HG03039 (cell line): Measurements from ENCODE around the gene CABP4.
A peak's percentile ranks its signal among the peaks of the same experiment; 100 is the strongest.
"Not testable (repeated sequence)": the region's sequence is repeated elsewhere in the genome, so short reads cannot be mapped to it uniquely, and the experiment has no call there.

Experiments used
- ATAC-seq: cut with Tn5 transposase; IDR thresholded peaks from one replicate; pipeline ENCODE4 v1.9.1; 2021; ENCODE audit warnings: mild to moderate bottlenecking, moderate library complexity; ENCODE audit not compliant: unreplicated experiment

The CABP4 gene

DNA sequence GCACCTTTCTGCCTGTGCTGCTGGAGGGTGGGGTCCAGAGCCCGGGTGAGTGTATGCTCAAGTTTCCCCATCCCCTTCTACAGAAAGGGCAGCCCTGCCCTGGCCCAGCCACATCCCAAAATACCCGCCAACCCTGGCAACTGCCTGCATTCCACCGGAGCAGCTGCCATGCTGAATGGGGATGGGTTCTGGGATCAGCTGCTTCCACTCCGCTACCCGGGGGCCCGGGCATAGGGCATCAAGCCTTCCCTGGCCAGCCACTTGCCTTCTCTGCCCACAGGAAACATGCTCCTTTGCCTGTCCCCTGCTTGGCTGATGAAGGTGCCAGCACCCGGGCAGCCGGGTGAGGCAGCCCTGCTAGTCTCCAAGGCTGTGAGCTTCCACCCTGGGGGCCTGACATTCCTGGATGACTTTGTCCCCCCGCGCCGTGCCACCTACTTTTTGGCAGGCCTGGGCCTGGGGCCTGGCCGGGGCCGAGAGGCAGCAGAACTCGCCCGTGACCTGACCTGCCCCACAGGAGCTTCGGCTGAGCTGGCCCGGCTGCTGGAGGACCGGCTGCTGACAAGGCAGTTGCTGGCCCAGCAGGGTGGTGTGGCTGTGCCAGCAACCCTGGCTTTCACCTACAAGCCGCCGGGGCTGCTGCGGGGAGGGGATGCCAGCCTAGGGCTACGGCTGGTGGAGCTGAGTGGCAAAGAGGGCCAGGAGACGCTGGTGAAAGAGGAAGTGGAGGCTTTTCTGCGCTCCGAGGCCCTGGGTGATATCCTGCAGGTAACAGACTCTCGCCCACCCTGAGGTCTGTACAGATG lies 36.5 kb upstream of the CABP4 start:
- no peak for ATAC-seq

DNA sequence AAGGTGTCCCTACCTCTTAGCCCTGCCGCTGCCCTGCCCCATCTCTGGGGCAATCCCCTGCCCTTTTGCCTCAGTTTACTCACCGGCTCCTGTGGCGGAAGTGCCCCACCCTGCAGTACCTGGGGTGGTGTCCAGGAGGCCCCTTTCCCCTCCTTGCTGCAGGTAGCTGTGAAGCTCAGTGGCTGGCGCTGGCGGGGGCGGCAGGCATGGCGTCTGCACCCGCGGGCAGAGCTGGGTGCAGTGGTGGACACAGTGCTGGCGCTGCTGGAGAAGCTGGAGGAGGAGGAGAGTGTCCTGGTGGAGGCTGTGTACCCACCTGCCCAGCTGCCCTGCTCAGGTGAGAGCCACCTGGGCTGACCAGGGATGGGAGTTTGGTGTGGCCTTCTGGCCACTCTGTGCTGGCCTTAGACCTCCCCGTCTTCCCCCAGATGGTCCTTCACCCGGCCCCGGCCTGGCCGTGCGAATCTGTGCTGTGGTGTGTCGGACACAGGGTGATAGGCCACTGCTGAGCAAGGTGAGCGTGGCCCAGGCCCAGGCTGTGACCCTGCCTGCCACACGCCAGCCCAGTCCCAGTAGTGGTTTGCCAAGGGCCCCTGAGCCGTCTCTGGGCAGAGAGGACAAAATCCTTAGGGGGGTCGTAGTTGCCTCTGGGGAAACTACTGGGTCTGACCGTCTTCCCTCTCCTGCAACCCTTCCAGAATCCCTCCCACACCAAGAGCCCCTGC lies 35.7 kb upstream of the CABP4 start:
- ATAC-seq, result no peak

DNA sequence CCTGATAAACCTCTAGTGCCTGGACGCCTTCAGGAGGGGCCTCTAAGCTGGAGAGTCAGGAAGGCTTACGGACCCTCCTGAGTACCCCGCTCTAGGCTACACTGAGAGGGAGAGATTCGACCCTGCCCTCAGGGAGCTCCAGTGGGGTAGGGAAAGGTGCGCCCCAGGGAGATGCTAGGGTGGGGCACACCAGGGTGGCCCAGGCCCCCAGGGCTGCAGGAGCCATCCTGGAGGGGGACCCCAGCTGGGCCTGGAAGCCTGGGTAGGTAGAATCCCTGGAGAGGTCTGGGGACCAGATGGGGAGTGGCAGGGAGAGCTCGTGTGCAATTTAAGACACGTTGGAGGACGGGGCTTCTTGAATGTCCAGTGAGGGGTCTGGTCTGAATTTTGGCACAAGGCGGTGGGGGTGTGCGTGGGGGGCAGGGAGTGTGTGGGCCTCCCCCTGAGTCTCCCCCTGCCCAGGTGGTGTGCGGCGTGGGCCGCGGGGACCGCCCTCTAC lies 35.0 kb upstream of the CABP4 start:
- ATAC-seq, result no peak

DNA sequence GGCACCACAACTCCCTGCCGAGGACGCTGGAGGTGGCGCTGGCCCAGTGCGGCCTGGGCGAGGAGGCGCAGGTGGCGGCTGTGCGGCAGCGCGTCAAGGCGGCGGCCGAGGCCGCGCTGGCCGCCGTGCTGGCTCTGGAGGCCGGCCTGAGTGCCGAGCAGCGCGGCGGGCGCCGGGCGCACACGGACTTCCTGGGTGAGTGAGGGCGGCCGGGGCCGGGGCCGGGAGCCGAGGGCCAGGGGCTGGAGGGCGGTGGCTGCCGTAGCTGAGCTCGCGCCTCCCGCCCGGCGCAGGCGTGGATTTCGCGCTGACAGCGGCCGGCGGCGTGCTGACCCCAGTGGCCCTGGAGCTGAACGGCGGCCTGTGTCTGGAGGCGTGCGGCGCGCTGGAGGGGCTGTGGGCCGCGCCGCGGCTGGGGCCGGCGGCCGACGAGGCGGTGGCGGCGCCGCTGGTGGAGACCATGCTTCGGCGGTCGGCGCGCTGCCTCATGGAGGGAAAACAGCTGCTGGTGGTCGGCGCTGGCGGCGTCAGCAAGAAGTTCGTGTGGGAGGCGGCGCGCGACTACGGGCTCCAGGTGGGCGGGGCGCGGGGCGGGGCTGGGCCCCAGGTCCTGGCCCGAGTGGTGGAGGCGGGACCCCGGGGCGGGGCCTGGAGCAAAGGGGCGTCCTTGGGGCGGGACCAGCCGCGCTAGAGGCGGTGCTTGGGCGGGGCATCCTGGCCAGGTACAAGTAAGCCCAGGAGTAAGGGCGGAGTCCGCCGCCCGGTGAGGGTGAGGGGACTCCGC lies 34.3 kb upstream of the CABP4 start:
- peak; percentile 84 for ATAC-seq

DNA sequence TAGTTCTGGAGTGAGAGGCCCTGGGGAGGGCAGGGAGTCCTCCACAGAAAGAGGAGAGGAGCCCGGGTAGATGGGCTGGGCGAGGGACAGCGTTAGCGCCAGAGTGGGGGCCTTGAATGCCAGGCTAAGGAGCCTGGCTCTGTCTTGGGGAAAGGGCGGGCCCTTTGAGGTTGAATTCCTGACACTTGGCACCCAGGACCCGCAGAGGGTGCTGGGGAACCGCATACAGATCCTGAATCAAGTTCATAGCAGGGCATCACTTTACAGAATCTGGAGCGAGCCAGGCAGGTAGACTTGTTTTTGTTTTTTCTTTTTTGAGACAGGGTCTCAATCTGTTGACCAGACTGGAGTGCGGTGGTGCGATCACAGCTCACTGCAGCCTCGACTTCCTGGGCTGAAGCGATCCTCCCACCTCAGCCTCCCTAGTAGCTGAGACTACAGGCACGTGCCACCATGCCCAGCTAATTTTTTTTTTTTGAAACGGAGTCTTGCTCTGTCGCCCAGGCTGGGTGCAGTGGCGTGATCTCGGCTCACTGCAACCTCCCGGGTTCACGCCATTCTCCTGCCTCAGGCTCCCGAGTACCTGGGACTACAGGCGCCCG lies 33.6 kb upstream of the CABP4 start:
- no peak for ATAC-seq

DNA sequence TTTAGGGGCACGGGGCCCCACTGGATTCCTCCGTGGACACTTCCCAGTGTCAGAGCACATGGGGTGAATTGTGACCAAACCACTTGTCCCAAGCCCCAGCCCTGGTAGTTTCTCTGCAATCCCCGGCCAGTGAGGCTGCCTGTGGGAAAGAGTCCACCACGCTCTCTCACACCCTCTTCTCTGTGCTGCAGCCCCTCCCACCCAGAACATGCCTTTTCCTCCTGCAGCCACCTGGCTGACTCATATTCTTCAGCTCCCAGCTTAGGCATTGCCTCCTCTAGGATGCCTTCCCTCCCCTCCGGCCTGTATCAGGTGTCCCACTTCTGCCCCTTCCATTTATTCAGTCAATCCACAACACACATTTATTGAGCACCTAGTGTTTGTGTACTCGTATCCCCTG lies 32.3 kb upstream of the CABP4 start:
- no peak for ATAC-seq

DNA sequence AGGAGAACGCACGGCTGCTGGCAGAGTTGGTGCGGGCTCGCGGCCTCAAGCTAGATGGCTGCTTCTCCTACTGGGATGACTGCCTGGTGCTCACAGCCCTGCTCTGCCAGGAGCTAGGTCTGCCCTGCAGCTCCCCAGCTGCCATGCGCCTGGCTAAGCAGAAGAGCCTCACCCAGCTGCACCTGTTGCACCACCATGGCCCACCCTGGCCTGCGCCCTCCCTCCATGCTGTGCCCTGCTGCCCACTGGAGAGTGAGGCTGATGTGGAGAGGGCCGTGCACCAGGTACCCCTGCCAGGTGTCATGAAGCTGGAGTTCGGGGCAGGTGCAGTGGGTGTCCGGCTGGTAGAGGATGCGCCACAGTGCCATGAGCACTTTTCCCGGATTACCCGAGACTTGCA lies 31.7 kb upstream of the CABP4 start:
- ATAC-seq, result no peak

DNA sequence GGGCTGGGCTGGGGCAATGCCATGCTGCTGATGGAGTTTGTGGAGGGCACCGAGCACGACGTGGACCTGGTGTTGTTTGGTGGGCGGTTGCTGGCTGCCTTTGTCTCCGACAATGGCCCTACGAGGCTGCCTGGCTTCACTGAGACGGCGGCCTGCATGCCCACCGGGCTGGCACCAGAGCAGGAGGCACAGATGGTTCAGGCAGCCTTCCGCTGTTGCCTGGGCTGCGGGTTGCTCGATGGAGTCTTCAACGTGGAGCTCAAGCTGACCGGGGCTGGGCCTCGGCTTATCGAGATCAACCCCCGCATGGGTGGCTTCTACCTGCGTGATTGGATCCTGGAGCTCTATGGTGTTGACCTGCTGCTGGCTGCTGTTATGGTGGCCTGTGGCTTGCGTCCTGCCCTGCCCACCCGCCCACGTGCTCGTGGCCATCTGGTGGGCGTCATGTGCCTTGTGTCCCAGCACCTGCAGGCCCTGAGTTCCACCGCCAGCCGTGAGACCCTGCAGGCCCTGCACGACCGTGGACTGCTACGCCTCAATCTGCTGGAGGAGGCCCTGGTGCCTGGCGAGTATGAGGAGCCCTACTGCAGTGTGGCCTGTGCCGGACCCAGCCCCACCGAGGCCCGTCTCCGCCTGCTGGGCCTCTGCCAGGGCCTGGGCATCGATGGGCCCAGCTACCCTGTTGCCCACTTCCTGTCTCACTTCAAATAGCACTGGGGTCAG lies 31.1 kb upstream of the CABP4 start:
- no peak for ATAC-seq

DNA sequence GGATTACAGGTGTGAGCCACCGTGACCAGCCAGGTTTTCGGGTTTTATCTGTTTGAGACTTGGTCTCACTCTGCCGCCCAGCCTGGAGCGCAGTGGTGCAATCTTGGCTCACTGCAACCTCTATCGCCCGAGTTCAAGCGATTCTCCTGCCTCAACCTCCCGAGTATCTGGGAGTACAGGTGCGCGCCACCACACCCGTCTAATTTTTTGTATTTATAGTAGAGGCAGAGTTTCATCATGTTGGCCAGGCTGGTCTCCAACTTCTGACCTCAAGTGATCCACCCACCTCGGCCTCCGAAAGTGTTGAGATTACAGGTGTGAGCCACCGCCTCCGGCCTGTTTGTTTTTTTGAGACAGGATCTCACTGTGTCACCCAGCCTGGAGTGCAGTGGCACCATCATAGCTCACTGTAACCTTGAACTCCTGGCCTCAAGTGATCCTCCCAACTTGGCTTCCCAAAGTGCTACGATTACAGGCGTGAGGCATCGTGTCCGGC lies 27.7 kb upstream of the CABP4 start:
- not testable (repeated sequence) for ATAC-seq

DNA sequence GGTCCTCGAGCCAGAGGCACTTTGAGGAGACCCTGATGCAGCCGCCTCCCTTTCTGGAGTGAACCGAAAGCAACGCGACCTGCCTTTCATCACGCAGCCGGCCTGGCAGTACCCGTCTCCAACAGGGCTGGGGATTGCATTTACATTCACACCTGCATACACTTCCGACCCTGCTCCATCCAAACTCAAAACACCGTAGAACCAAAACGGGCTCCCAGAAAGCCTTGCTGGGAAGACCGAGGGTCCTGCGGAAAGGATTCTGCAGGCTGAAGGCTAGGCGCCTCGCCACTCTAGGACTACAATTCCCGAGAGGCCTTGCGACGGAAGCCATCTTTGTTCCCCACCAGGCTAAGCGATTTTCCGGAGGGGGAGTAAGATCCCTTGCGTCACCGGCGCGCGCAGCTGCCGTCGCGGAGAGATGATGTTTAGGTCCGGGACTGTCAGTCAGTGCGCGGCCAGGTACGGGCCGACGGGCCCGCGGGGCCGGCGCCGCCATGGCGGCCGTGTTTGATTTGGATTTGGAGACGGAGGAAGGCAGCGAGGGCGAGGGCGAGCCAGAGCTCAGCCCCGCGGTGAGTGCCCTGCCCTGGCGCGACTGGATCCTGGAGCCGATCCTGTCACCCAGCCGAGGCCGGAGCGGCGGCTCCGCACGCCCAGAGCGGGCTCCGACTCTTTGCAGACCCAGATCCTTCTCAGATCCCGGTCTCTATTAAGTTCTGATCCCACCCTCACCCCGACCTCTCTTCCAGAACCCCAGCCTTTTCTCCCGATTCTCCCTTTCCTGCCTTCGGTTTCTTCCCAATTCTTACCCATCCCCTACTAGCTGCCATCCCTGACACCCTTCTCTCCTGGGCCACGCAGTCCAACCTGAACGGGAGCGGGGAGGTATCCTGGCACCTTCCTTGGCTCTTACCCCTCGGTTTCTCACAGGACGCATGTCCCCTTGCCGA lies 26.8 kb upstream of the CABP4 start, which contains the start of gene RPS6KB2:
Gene RPS6KB2, plus strand, starts transcription at position 443 of the 950 bp plus-strand sequence. Its CDS starts 52 bp downstream, at position 495.
- peak; percentile 69 for ATAC-seq

DNA sequence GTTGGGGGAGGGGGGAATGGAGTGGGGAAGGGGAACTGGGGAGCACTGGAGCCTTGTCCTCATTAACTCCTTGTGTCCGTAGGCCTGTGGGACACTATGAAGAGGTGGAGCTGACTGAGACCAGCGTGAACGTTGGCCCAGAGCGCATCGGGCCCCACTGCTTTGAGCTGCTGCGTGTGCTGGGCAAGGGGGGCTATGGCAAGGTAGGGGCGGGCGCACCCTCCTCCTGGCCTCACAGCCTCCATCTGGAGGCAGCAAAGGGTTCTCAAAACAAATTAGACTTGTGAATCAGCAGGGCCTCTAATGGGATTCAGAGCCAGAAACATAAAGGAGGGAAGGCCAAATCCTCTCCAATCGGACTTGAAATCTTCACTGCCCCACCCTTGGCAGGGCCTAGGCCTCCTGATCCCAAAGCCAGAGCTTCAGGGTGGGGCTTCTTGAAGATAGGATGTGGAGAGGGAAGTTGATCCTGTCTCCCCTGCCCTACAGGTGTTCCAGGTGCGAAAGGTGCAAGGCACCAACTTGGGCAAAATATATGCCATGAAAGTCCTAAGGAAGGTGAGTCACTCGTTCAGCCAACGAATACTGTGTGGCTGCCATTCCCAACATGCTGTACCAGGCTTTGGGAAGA lies 26.0 kb upstream of the CABP4 start:
- no peak for ATAC-seq

DNA sequence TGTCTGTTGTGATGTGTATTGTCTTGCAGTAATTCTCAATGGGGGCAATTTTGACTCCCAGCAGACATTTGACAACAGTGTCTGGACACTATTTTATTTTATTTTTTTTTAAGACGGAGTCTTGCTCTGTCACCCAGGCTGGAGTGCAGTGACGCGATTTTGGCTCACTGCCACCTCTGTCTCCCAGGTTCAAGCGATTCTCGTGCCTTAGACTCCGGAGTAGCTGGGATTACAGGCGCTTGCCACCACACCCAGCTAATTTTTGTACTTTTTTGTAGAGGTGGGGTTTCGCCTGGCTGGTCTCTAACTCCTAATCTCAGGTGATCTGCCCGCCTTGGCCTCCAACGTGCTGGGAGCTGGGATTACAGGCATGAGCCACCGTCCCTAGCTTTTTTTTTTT lies 25.4 kb upstream of the CABP4 start:
- no peak for ATAC-seq

DNA sequence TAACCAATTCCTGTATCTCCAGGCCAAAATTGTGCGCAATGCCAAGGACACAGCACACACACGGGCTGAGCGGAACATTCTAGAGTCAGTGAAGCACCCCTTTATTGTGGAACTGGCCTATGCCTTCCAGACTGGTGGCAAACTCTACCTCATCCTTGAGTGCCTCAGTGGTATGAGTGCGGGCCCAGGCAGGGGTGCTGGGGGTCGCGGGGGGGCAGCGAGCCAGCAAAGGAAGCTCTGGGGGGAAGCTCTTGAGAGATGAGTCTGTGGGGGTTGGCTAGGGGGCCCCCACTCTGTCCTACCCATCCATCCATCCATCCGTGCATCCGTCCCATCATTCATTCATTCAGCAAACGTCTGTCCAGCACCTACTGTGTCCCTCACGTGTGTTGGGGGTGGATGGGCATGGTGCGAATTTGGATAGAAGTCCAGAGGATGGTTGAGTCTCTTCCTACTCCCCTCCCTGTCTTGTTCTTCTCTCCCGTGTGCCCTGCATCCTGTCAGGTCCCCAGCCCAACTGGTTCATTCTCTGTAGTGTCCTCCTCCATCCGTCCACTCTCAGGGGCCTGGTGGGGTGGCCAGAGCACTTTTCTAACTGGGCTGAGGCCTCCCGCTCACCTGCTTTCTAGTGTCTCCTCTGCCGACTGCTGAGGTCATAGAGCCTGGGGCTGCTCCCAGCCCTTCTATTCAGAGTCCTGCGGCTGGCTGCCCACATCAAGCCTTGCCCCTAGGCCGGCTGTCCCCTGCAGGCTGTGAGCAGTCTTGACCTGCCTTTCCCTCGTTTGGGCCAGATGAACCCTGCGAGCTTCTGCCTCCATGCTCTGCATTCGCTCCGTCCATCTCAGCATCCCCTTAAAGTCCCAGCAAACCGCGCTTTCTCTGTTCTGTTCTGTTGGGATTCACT lies 23.6 kb upstream of the CABP4 start:
- ATAC-seq, result no peak

DNA sequence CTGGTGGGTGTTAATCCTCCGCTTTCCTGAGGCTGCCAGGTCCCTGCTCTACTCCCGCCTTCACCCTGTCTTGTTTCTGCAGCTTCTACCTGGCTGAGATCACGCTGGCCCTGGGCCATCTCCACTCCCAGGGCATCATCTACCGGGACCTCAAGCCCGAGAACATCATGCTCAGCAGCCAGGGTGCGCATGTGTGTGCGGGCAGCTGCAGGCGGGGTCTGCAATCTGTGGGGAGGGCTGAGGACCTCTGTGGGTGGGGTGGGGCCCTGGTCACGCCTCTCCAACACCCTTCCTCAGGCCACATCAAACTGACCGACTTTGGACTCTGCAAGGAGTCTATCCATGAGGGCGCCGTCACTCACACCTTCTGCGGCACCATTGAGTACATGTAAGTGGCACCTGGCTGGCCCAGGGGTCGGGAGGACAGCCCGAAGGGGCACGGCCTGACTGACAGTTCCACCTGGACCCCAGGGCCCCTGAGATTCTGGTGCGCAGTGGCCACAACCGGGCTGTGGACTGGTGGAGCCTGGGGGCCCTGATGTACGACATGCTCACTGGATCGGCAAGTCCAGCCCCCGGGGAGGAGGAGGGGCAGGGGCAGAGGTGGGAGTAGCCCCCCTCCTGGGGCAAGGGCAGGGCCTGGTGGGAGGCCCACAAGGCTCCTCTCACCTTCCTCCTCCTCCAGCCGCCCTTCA lies 22.4 kb upstream of the CABP4 start:
- no peak for ATAC-seq

DNA sequence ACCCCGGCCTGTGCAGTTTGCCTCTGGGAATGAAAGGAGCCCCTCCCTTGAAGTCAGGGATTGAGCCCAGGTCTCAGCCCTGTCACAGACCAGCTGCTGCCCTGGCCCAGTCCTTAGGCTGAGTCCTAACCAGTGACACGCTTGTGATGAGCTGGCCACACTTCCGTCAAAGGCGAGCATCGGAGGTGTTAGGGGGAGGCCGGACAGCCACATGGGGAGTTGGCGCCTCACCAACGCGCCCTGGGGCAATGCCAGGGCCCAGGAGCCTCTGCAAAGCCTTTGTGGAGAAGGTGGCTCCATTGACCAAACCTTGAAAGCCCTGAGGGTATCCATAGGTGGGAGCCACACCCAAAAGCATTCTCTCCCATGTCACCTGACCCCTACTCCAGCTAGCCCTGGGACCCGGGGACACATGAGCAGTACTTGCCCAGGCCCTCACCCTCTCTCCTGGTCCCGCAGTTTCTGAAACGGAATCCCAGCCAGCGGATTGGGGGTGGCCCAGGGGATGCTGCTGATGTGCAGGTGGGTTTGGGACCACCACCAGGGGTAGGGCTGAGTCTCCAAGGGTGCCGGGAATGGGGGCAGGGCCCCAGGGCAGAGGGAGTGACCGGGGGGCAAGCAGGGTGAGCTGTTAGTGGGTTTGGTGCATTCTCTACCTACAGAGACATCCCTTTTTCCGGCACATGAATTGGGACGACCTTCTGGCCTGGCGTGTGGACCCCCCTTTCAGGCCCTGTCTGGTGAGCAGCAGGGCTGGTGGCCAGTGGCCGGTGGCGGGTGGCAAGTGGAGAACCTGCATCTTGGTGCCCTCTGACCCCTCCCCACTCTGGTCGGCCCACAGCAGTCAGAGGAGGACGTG lies 21.4 kb upstream of the CABP4 start:
- no peak for ATAC-seq

DNA sequence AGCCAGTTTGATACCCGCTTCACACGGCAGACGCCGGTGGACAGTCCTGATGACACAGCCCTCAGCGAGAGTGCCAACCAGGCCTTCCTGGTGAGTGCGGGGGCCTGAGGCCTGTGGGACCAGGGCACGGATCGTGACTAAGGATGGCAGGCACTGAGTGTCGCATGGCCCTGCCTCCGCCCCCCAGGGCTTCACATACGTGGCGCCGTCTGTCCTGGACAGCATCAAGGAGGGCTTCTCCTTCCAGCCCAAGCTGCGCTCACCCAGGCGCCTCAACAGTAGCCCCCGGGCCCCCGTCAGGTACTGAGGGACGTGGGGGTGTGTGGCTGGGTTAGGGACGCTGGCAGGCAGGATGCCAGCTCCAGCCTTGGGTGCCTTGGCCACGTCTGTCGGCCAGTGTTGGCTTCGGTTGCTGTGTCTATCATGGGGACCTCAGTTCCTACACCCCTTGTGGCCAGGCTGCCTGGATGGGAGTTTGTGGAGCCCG lies 20.7 kb upstream of the CABP4 start:
- no peak for ATAC-seq
